Activated naive CD8-positive, alpha-beta T cell treated with anti-CD3 and anti-CD28 coated beads, Interleukin-2, amount 50 U/mL, for 24 hours (primary cell): ENCODE measurements around the gene NLRP9.
"Not testable (repeated sequence)": the region's sequence is repeated elsewhere in the genome, so short reads cannot be mapped to it uniquely, and the experiment has no call there.

Source experiments
- ATAC-seq: fragments of 150-1000 bp; cut with Tn5 transposase; one replicate; pipeline ENCODE4 v1.10.0; 2021
- DNase-seq: peaks from one replicate; pipeline ENCODE4 v3.0.0; 2021
- H3K27ac Mint-ChIP-seq: one replicate; pipeline ENCODE4 v1.8.0; 2021; ENCODE audit warnings: mild to moderate bottlenecking, mixed read lengths
- H3K27me3 Mint-ChIP-seq: one replicate; pipeline ENCODE4 v1.8.0; 2021; ENCODE audit warnings: mixed read lengths
- H3K36me3 Mint-ChIP-seq: one replicate; pipeline ENCODE4 v1.8.0; 2021; ENCODE audit warnings: low read depth, mixed read lengths
- H3K4me1 Mint-ChIP-seq: one replicate; pipeline ENCODE4 v1.8.0; 2021; ENCODE audit warnings: mixed read lengths
- H3K4me3 Mint-ChIP-seq: one replicate; pipeline ENCODE4 v1.8.0; 2021; ENCODE audit warnings: mild to moderate bottlenecking, moderate library complexity, mixed read lengths
- H3K9me3 Mint-ChIP-seq: one replicate; pipeline ENCODE4 v1.8.0; 2021; ENCODE audit warnings: mixed read lengths

NLRP9 gene

DNA sequence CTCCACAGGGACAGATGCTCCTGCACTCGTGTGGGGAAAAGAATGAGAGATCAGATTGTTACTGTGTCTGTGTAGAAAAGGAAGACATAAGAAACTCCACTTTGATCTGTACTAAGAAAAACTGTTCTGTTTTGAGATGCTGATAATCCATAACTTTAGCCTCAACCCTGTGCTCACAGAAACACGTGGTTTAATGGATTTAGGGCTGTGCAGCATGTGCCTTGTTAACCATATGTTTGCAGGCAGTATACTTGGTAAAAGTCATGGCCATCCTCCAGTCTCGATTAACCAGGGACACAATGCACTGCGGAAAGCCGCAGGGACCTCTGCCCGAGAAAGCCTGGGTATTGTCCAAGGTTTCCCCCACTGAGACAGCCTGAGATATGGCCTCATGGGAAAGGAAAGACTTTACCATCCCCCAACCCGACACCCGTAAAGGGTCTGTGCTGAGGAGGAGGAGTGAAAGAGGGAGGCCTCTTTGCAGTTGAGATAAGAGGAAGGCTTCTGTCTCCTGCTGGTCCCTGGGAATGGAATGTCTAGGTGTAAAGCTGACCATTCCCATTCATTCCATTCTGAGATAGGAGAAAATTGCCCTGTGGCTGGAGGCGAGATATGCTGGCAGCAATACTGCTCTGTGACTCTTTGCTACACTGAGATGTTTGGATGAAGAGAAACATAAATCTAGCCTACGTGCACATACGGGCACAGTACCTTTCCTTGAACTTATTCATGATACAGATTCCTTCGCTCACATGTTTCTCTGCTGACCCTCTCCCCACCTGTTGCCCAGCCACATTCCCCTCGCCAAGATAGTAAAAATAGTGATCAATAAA is 20.1 kb downstream of the NLRP9 start:
- not testable (repeated sequence) for H3K27ac Mint-ChIP-seq, DNase-seq, H3K4me1 Mint-ChIP-seq, ATAC-seq, H3K4me3 Mint-ChIP-seq, H3K36me3 Mint-ChIP-seq
- H3K27me3 Mint-ChIP-seq, result peaks cover 48% of the 10 kb centered on the region
- H3K9me3 Mint-ChIP-seq, result peaks cover 14% of the 10 kb centered on the region

DNA sequence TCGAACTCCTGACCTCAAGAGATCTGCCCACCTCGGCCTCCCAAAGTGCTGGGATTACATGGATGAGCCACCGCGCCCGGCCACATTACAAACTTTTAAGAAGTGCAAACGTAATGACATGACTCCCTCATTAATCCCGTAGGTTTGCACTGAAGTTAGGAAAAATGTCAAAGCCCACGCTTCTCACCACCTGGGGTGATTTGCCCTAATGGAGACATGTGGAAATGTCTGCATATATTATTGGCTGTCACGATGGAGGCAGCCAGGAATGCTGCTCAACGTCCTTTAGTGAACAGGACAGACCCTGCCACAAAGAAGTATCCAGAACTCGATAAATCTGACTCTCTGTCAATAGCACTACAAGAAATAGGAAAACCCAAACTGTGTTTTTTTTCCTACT is 21.0 kb downstream of the NLRP9 start:
- ATAC-seq, result no peak
- Mint-ChIP-seq H3K36me3 (peaks cover 4% of the 10 kb centered on the region), H3K4me1 (no peaks in the 10 kb centered on the region), H3K9me3 (peaks cover 13% of the 10 kb centered on the region), H3K27ac (no peak overlapping the region), H3K27me3 (peaks cover 44% of the 10 kb centered on the region), H3K4me3 (no peak overlapping the region)
- no peak for DNase-seq

DNA sequence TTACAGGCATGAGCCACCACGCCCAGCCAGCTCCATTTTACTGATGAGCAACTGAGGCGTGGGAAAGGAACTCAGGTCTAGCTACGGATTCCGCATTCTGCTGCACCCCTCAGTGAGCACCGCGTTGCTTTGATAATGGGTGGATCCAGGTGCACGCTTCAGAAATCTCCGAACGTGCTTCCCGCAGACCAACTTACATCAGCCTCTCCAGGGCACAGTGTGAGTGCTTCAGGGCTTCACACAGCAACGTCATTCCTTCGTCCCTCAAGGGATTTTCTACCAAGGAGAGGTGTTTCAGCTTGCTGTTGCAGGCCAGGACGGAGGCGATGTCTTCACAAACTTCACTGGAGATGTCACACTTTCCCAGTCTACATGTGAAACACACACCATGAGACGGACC is 21.7 kb downstream of the NLRP9 start:
- Mint-ChIP-seq H3K27ac (no peak overlapping the region), H3K9me3 (peaks cover 6% of the 10 kb centered on the region), H3K4me3 (no peak overlapping the region), H3K27me3 (peaks cover 43% of the 10 kb centered on the region), H3K36me3 (peaks cover under 1% of the 10 kb centered on the region), H3K4me1 (no peaks in the 10 kb centered on the region)
- DNase-seq (no peak), ATAC-seq (no peak)

DNA sequence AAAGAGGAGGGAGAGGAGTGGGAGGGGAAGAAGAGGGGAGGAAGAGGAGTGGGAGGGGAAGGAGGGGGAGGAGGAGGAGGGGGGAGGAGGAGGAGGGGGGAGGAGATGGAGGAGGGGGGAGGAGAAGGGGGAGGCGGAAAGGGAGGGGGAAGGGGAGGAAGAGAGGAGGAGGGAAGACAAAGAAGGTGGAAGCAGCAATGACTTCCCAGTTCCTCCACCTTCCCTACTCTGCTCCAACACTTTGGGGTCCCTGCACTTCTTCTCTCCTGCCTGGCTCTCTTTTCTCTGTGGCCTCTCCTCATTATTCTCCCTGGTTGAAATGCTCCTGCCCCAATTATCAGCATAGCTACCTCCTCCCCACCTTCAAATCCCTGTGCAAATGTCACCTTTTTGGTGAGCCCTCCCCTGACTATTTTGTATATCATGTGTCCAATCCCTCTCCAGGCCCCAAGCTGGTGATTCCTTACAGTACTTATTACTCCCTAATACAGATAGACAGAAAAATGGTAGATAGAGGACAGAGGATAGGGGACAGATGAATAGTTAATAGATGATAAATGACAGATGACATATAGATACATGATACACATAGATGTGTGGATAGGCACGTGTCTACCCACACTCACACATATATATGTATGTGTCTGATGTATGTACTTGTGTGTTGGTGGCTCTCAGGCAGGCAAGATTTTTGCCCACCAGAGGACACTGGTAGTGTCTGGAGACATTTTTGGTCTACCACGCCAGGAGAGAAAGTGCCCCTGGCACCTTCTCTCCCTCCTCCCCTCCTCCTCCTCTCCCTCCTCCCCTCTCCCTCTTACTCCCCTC is 25.2 kb downstream of the NLRP9 start:
- no peak overlapping the region for H3K27ac Mint-ChIP-seq
- no peak for ATAC-seq

DNA sequence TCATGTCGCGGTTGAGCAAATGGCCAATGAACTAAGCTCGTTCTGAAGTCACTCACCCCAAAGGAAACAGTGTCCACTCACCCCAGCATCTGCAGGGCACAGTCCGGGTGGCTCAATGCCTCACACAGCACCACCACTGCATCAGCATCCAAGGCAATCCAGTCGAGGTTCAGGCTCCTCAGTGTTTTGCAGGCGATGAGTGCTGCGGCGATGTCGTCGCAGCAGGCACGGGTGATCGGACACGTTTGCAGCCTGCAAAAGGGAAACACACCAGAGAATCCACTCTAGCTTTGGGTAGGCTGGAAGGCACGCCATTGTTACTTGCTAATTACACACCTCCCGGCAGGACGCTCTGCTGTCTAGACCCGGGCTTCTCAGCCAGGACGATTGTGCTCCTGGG is 26.5 kb downstream of the NLRP9 start:
- ATAC-seq (no peak), DNase-seq (no peak)
- Mint-ChIP-seq H3K36me3 (no peaks in the 10 kb centered on the region), H3K4me1 (no peaks in the 10 kb centered on the region), H3K4me3 (no peak overlapping the region), H3K27me3 (peaks cover 11% of the 10 kb centered on the region), H3K9me3 (peaks cover 4% of the 10 kb centered on the region), H3K27ac (no peak overlapping the region)

More for the DNA sequence above, 25.2 kb downstream of the NLRP9 start:
- Mint-ChIP-seq H3K9me3 (peaks cover 4% of the 10 kb centered on the region), H3K36me3 (no peaks in the 10 kb centered on the region), H3K4me3 (no peak overlapping the region), H3K4me1 (no peaks in the 10 kb centered on the region), H3K27me3 (peaks cover 21% of the 10 kb centered on the region)
- DNase-seq, result no peak

DNA sequence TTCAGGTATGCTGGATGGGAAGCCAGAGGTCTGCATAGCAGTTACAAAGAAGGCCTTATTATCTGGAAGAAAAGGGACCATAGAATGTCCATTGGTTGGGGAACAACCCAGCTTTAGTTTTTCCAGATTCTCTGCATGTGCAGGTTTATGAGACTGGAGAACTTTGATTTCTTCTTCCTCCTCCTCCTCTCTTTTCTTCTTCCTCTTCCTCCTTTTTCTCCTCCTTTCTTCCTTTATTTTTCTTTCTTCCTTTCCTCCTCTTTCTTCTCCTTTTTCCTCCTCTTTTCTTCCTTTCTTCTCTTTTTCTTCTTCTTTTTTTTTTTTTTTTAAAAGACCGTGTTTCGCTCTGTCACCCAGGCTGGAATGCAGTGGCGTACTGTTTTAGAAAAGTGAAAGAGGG is 32.2 kb downstream of the NLRP9 start:
- no peak overlapping the region for H3K27ac Mint-ChIP-seq
- H3K27me3 Mint-ChIP-seq, result no peaks in the 10 kb centered on the region
- DNase-seq (no peak), ATAC-seq (no peak)
- H3K4me3 Mint-ChIP-seq, result no peak overlapping the region
- peaks cover 14% of the 10 kb centered on the region for H3K36me3 Mint-ChIP-seq
- no peaks in the 10 kb centered on the region for H3K9me3 Mint-ChIP-seq
- no peaks in the 10 kb centered on the region for H3K4me1 Mint-ChIP-seq

DNA sequence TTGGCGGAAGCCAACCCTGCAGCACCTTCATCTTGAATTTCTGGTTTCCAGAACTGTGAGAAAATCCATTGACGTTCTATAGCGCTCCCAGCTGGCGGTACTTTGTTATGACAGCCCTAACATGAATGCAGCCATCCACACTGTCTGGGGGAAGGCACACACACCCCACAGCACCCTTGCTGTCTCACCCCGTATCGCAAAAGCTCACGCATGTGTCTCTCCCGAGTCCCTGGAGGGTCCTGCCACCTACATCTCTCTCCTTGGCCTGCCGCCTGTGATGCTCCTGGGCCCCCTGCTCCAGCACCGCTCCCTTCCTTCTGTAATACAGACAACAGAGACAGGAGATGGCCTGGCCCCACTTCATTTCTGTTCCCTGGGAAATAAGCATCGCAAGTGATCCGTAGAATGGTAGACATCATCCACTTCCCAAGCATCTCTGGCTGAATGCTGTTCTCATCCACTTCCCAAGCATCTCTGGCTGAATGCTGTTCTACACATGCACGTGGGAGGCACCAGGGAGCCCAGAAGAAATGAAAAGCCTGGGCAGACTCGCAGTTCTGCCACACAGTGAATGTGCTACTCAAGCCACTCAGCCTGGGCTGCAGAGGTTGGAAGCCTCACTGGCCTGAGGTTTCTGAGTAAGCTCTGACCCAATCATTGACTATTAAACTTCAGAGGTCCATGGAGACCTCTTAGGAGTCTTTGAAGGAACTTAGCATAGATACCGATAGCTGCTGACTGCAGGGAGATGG is 33.5 kb downstream of the NLRP9 start:
- H3K4me3 Mint-ChIP-seq, result no peak overlapping the region
- peaks cover 21% of the 10 kb centered on the region for H3K36me3 Mint-ChIP-seq
- DNase-seq, result no peak
- no peaks in the 10 kb centered on the region for H3K9me3 Mint-ChIP-seq
- H3K4me1 Mint-ChIP-seq, result no peaks in the 10 kb centered on the region
- no peaks in the 10 kb centered on the region for H3K27me3 Mint-ChIP-seq
- H3K27ac Mint-ChIP-seq, result no peak overlapping the region
- no peak for ATAC-seq

DNA sequence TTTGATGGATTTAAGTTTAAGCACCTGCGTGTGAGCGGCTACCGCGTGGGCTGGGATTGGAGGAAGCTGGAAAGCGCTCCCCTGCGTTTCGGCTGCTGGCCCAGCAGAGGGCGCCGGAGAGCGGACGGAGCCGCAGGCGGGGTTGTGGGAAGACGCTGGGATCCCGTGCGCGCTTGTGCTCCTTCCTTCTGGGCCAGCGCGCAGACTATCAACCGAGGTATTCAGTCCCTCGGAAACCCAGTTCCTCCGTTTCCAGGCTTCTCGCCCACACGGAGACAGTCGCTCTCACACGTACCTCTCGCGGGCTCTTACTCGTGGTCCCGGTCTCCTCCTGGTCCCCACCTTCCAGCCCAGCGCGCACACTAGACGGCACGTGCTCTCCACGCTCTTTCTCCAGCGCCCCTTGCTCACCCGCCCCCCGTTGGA is 34.4 kb downstream of the NLRP9 start:
- ATAC-seq, result peak; percentile 30
- Mint-ChIP-seq H3K4me3 (no peak overlapping the region), H3K9me3 (no peaks in the 10 kb centered on the region), H3K4me1 (no peaks in the 10 kb centered on the region), H3K36me3 (peaks cover 25% of the 10 kb centered on the region), H3K27ac (no peak overlapping the region), H3K27me3 (no peaks in the 10 kb centered on the region)
- DNase-seq, result peak; percentile 57

DNA sequence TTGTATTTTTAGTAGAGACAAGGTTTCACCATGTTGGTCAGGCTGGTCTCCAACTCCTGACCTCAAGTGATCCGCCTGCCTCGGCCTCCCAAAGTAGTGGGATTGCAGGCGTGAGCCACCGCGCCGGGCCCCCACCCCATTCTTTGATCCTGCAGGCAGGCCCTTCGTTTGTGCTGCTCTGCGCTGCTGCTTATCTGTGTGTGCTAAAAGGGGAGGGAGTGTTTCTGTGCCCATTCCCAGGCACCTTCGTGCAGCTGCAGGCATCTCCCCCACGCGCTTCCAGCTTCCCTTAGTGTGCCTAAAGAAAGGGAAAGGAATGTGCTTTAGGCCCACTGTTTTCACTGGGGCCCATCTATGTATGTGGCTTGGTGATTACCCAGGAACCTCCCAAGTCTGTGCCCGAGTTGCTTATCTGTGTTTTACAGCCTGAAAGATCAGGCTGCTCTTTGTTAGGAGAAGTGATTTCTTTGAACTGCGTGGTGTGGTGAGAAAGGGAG is 36.0 kb downstream of the NLRP9 start:
- no peak for ATAC-seq
- no peaks in the 10 kb centered on the region for H3K27me3 Mint-ChIP-seq
- no peak for DNase-seq
- H3K9me3 Mint-ChIP-seq, result no peaks in the 10 kb centered on the region
- peaks cover 25% of the 10 kb centered on the region for H3K36me3 Mint-ChIP-seq
- H3K27ac Mint-ChIP-seq, result no peak overlapping the region
- H3K4me1 Mint-ChIP-seq, result no peaks in the 10 kb centered on the region
- no peak overlapping the region for H3K4me3 Mint-ChIP-seq

DNA sequence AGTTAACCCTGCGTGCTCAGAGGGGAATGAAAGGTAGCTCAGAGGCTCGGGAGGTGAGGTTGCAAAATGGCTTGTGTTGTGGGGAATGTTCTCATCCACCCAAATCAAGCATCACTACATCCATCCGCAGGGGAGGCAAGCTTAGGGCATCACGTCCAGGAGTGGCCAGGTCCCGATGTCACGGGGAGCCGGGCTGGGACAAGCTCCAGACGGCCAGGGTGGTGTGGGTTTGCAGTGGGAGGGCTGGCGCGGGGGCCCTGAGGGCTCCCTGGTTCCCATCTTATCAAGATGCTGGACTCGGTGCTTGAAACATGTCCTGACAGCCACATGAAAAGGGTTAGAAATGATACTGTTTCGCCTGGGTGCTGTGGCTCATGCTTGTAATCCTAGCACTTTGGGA is 37.4 kb downstream of the NLRP9 start:
- Mint-ChIP-seq H3K36me3 (peaks cover 31% of the 10 kb centered on the region), H3K9me3 (no peaks in the 10 kb centered on the region), H3K4me1 (no peaks in the 10 kb centered on the region), H3K27me3 (no peaks in the 10 kb centered on the region), H3K27ac (no peak overlapping the region), H3K4me3 (no peak overlapping the region)
- no peak for DNase-seq
- ATAC-seq, result no peak

DNA sequence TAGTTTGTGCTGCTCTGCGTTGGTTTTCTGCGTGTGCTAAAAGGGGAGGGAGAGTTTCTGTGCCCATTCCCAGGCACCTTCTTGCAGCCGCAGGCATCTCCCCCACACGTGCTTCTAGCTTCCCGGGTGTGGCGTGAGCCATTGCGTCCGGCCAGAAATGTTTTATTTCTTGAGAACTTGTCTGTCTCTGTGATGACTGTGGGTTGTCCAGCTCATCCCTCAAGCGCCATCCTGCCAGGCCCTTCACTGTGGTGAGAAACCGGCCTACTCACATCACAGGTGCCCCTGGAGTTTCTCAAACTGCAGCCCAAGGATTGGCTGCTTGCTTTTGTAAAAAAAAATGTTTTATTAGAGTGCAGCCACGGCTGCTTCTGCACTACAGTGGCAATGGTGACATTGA is 39.0 kb downstream of the NLRP9 start:
- Mint-ChIP-seq H3K4me3 (no peak overlapping the region), H3K36me3 (peaks cover 28% of the 10 kb centered on the region), H3K27ac (no peak overlapping the region), H3K9me3 (no peaks in the 10 kb centered on the region), H3K27me3 (no peaks in the 10 kb centered on the region), H3K4me1 (no peaks in the 10 kb centered on the region)
- no peak for ATAC-seq
- DNase-seq, result no peak

DNA sequence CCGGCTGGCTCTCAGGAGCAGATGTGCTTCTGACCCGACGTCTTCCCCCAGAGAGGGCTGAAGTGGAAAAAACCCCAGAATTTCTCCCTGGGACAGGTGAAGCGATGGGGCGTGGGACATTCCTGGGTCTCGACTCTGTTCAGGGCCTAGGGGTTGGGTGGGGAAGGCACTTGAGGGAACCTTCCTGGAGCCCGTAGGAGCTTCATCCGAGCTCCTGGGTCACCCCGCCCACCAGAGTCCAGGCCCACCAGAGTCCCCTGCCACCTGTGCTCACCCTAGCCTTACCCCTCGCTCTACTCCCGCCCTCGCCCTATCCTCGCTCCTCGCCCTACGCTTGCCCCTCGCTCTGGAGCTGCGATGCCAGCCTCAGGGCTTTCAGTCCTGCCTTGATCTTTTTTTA is 39.9 kb downstream of the NLRP9 start:
- Mint-ChIP-seq H3K27ac (no peak overlapping the region), H3K36me3 (peaks cover 26% of the 10 kb centered on the region), H3K4me3 (no peak overlapping the region), H3K4me1 (no peaks in the 10 kb centered on the region), H3K9me3 (no peaks in the 10 kb centered on the region), H3K27me3 (no peaks in the 10 kb centered on the region)
- DNase-seq (no peak), ATAC-seq (no peak)

DNA sequence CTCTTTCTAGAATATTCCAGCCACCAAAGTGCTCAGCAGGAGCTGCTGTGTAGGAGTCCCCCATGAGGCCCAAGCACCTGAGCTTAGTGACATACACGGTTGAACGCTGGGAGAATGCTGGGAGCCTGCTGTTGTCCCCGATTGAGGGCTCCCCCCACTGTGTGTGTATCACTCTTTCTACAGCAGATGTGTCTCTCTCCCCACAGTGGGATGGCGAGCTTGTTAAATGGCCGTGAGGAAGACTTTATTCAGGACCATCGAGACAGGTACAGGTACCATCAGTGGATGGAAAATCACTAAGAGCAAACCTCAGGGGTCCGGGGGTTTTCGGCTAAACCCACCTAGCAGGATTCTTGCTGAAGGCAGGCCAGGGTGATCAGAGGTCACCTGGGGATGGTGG is 40.5 kb downstream of the NLRP9 start:
- Mint-ChIP-seq H3K9me3 (no peaks in the 10 kb centered on the region), H3K27me3 (no peaks in the 10 kb centered on the region), H3K27ac (no peak overlapping the region), H3K36me3 (peaks cover 26% of the 10 kb centered on the region), H3K4me3 (no peak overlapping the region), H3K4me1 (no peaks in the 10 kb centered on the region)
- ATAC-seq, result no peak
- no peak for DNase-seq

DNA sequence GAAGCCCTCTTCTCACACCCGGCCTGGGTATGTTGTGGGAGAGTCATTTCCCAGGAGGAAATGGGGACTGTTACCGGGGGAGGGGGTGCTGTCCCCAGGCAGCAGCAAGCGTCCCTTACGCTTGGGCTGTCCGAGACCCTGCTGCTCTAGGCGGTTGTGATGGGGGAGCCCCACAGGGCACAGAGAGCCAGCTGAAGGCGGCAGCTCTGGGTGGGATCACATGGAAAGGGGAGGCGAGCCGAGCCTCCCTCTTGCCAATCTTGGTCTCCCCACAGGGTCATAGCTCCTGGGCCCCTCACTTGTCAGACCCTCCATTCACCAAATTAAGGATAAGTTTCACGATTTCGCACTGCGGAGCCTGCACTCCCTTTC is 41.1 kb downstream of the NLRP9 start:
- H3K36me3 Mint-ChIP-seq, result peaks cover 26% of the 10 kb centered on the region
- no peaks in the 10 kb centered on the region for H3K9me3 Mint-ChIP-seq
- H3K27me3 Mint-ChIP-seq, result no peaks in the 10 kb centered on the region
- peak overlapping the region; percentile 27 for H3K27ac Mint-ChIP-seq
- H3K4me1 Mint-ChIP-seq, result no peaks in the 10 kb centered on the region
- ATAC-seq (no peak), DNase-seq (no peak)
- H3K4me3 Mint-ChIP-seq, result no peak overlapping the region
